Raji (cell line): ENCODE data around the gene CNTN2.

Source experiments
- POLR2A ChIP-seq: IDR thresholded peaks from 2 replicates; pipeline ENCODE4 v1.6.1; 2011; ENCODE audit warnings: low read depth, low read length, control low read depth; ENCODE audit not compliant: insufficient read depth

The CNTN2 gene

DNA sequence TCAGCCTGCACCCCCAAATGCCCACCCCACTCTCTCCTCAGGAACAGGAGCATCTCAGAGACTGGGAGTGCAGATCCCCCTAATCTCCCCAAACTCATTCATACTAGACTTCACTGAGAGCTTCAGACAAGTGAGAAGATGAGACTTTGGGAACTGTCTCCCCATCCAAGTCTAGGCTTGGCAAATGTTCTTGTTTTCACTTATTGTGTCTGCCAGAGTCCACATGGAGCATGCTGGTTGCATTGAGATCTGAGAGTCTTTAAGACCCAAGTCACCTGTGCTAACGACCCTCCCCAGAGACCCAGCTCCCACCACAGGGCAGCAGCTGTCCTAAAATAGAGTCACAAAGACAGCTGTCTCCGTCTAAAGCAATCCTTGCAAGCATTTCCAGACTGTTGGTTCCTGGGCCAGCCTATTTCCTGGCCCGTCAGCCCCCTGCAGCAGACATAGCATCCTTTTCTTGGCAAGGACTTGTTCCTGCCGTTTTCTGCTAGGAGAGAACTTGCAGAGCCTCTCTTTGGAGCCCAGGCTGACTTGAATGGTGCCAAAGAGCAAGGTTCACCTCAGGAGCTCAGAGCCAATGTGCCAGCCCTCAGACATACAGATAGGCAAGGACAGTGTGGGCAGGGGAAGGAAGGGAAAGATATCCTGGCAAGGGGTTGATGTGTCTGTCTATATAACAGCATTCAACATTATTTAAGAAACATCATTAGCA, 1.9 kb upstream of the CNTN2 start:
- no peak for TF ChIP-seq POLR2A

DNA sequence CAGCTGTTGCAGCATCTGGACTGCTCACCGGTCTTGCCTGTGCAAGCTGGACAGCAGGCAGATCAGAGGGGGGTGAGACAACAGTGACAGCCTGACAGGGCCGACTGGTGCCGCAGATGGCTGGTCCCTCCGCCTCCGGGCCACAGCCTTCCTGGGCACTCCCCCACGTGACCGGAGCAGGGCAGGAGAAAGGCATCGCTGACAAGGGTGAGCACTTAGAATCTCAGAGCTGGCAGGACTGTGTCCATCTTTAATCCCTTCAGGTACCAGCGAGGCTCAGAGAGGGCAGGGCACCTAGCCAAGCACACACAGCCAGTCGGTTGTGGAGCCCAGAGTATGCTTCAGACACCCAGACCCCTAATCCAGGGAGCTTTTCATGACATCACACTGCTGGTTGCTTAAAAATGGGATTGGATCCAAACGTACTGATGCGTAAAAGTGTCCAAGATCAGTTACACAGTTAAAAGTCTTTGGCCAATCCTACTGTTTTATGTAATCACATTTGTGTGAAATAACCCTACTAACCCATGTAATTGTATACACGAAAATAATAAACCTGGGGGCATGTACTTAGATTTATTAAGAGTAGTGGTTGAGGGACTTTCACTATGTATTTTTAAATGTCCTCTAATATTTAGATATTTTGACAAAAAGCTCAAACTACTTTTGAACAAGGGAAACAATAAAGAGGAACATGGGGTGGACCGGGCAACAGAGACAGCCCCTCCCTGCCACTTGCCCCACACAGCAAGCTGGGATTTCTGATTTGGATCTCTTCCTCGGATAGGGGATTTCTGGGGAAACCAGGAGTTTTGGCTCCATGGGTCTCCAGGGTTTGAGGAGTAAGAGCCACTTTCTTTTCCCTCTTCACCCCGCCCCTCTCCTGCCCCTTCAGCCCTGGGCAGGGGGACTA, 758 bp upstream of the CNTN2 start:
- no peak for TF ChIP-seq POLR2A

DNA sequence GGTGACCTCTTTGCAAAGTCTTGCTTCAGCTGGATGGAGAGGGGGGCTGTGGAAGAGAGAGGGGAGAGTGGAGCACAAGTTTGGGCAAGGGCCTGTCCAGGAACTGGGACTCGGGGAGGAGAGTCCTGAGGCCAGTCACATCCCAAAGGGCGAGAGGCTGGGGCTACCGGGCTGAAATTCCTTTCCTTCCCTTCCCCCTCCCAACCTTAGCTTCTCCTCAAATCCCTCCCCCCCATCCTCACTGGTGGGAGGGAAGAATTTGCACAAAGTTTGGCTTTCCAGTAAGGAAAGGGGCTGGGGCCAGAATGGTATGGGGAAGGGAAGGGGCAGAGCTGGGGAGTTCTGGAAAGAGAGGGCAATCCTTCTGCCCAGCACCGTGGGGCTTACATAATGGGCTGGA, 854 bp downstream of the CNTN2 start:
- TF ChIP-seq POLR2A = no peak

DNA sequence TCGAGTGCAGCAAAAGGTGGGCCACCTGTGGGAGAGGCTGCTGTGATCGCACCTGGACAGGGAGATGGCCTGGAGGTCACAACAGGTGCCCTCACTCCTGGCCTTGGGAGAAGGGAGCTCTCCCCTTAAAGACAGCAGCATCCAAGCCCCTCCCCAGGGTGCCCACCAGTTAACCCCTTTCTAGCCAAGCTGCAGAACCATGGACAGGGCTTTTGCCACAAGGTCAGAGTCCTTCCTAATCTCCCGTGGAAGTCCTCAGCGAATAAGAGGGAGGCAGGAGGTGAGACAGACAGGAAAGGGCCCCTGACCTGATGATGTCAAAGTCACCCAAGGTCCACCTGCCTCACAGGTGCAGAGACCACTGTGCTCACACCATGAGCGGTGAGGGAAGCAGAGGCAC, 1.7 kb downstream of the CNTN2 start:
- no peak for TF ChIP-seq POLR2A

DNA sequence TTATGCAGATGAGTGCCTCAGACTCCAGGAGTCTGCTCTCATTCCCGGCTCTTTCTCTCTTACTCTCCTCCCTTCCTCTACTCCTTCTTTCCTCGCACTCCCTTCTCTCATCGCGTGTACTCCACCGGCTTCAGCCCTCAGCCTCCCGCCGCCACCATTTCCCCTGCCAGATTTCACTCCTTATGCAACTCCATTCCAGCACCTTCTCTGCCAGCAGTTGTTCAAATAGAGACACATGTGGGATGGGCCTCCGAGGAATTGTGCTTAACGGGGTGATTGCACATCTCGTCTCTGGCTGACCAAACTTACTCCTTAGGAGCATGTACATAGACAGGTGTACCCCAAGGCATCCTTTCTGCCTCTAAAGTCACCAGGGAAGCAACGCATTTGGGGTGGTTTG, 2.1 kb downstream of the CNTN2 start:
- TF ChIP-seq POLR2A = no peak

DNA sequence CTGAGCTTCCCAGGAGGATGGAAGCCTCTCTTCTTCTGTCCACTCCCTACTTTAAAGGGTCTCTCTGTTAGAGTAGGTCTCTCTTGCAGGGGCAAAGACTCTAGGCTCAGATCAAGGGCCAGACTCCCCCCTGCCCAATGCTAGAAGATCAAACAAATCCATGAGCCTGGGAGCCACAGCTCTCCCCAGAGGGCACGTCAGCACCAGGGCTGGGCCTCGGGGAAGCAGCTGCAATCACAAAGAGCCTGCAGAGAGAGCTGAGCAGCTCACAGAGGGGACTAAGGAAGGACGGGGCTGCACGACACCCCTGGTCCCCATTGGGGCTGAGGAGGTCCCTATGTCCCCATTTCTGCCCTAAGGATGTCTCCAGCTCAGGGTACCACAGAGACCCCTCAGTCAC, 3.9 kb downstream of the CNTN2 start:
- no peak for TF ChIP-seq POLR2A

DNA sequence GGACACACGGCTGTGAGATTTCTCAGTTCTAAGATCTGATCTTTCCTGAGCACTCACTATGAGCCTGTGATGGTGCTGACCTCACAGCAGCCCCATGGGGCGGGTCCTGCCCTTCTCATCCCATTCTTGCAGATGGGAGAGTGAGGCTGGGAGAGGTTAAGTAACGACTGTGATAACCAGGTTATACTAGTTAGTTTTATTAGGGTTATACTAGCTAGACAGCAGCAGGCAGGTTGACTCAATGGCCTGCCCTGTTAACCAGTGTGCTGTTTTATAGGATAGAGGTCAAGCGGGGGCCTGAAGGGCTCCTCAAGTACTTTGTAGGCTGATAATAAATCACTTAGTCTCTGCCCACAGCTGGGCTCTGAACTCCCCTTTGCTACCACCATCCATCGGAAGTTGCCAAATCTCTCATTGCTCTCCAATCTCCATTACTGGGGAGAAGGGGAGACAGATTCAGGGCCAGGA, 4.8 kb downstream of the CNTN2 start:
- TF ChIP-seq POLR2A = no peak

DNA sequence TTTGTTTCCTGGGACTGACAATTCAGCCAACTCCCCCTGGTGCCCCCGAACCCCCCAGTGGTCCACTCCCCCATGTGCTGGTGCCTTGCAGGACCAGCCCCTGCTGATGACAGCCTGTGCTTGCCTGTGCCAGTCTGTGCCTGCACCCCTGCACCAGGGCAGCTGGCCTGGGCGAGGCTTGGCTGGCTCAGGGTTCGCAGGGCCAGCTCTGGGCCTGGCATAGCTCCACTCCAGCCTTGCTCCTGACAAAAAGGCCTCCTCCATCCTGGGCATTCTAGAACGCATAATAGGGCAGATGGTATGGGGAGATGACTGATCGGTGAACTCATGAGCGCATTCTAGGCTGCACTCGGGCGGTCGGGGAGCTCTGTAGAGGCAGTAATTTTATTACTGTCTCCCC, 5.4 kb downstream of the CNTN2 start:
- TF ChIP-seq POLR2A = no peak

DNA sequence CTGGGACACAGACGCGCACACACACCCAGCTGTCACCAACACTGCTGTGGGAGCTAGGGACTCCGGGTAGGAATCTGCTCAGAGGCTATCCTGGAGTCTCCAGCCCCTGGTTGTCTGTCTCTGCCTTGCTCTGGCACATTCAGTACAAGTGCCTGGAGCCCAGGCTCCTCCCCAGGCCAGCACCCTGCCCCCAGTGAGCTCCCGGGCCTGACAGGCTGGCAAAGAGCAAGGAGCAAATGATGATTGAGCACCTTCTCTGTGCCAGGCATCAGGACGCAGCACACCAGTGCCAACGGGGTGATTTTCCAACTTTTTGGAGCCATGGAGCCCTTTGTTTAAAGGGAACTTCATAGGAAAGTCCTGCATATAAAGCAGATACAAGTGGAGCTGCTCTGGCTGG, 6.5 kb downstream of the CNTN2 start:
- TF ChIP-seq POLR2A = no peak

DNA sequence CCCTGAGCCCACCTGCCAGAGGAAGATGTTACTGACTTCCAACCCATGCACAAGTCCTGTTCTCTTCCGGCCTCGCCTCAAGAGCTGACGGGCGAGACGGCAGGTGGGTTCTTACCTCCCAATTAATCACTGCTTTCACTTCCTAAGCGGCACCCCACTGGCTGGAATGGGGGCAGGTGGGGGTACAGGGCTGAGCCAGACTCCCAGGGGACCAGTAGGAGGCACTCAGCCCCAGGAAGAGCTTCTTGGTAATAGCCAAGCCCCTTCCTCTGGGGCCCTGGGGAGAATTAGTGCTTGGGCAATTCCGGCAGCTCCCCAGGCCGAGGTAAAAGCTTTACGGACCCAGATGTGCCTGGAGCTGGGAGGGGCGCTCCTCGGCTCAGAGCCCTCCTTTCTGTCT, 9.7 kb downstream of the CNTN2 start:
- TF ChIP-seq POLR2A = no peak

DNA sequence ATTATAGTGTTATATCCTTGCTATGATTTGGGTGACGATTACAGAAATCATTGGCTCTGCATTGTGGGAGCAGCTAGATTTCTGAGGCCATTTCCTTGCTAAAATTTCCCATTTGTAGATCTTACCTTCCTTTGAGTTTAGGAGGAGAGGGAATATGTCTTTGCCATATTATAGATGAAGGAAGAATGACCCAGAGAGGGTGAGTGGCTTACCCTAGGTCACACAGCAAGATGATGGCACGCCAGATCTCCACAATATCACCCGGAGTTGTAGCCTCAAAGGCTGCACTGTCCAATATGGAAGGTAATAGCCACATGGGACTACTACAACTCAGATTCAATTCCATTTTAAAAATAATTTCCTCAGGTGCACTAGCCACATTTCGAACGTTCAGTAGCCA, 10.3 kb downstream of the CNTN2 start:
- TF ChIP-seq POLR2A = no peak

DNA sequence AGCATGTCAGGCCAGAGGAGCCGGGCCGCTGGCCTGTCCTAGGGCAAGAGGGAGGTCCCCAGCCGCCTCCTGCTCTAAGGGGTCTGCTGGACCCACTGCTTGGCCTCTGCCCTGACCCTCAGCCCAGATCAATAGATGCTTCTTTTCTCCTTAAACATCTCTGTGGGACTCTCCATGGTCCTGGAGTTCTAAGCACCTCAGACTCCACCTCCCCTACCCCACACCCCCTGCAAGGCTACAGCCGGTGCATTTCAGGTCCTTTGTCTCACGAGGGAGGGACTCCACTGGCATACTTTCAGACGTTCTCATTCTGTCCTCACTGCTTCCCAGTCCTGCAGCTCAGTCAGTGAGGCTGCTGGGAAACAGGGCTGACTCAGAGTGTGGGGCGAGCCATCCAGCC, 11.0 kb downstream of the CNTN2 start:
- TF ChIP-seq POLR2A = no peak

DNA sequence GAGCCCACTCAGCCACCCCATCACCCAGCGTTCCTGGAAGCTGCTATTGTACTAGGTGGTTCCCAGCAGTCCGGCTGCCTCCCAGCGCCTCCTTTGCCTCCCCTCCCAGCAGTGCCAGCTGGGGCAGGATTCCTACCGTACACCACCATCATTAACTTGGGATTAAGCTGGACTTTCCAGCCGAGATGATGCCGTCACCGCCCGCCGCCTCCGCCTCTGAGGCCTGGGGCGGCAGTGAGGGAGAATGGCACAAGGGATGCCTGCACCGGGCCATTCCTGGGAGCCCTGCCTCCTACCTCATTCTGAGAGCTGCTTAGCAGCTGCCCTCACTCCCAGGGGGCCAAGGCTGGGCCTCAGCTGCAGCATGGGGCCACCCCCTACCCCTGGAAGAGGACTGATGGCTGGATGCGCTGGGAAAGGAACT, 13.2 kb downstream of the CNTN2 start:
- TF ChIP-seq POLR2A = no peak

DNA sequence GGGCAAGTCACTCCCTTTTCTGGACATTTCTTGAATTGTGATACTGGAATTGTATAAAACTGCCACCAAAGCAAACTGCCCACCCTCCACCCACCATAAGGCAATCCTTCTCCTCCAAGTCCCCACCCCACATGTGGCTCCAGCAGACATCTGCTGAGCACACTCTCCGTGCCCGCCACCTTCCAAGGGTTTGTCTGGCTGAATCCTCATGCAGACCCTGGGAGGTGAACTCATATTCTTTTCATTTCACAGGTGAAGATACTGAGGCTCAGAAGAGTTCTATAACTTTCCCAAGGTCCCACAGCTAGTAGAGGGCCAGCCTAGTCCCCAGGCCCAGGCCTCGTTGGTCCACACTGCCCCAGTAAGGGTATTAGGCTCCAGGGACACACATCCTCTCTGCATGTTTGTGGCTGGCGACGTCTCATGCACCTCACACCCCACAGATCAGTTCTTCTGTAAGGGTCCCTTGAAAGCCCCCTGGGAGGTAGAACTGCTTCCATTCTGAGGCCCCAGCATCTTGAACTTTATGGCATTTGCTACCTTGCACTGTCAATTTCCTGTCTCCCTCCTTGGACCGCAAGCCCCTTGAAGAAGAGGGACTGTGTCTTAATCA, 14.1 kb downstream of the CNTN2 start:
- no peak for TF ChIP-seq POLR2A

DNA sequence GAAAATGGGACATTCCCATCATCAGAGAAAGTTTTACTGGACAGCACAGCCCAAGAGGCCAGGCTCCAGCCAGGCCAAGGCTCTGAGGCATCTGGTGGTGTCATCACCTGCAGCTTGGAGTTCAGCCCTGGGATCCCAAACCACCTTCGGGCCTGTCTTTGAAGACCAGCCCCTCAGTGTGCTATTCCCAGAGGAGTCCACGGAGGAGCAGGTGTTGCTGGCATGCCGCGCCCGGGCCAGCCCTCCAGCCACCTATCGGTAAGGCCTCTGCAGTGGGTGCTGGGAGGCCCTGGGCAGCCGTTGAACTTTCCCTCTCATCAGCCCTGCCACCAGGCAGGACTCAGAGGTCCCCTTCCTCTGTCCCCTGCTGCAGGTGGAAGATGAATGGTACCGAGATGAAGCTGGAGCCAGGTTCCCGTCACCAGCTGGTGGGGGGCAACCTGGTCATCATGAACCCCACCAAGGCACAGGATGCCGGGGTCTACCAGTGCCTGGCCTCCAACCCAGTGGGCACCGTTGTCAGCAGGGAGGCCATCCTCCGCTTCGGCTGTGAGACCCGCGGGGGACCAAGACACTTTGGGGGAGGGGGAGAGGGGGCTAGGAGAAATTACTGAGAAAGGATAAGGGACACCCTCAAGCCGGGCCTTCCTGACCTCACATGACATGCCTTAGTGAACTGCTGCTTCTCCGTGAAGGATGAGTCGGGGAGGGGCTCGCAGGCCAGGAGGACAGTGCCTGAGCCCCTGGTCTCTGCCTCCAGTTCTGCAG, 15.0 kb downstream of the CNTN2 start:
- no peak for TF ChIP-seq POLR2A
